WTC11 (cell line): ENCODE results near the gene PHF11. TPM values are rescaled to one million over a fixed set of nuclear protein-coding genes. Genes with fewer than 3 reads are reported as not detected.
A peak's percentile ranks its signal among the peaks of the same experiment; 100 is the strongest.
"Not testable (repeated sequence)": the region's sequence is repeated elsewhere in the genome, so short reads cannot be mapped to it uniquely, and the experiment has no call there.

Experiments
- ATAC-seq: fragments of 200-7000 bp; cut with Tn5 transposase; 2 replicates; pipeline ENCODE4 v1.10.0; 2021; ENCODE audit warnings: mild to moderate bottlenecking, moderate library complexity
- CTCF ChIA-PET: fragments of 300-600 bp; sonication (Branson Sonifier 250); formaldehyde crosslinking; loops from one replicate; lab custom pipeline; 2021; ENCODE audit warnings: antibody characterized with exemption; lab: Charles Lee
- POLR2A ChIA-PET: fragments of 350-600 bp; sonication (Branson Sonifier 250); formaldehyde crosslinking; loops from one replicate; lab custom pipeline; 2021; ENCODE audit warnings: antibody characterized with exemption; lab: Charles Lee
- DNase-seq: peaks from one replicate; pipeline ENCODE4 v3.0.0; 2021; ENCODE audit warnings: low spot score
- H3K27ac Mint-ChIP-seq: 2 replicates; pipeline ENCODE4 v1.8.0; 2021; ENCODE audit warnings: mixed read lengths
- H3K27me3 Mint-ChIP-seq: 2 replicates; pipeline ENCODE4 v1.8.0; 2021; ENCODE audit warnings: low read depth, mild to moderate bottlenecking, moderate library complexity, mixed read lengths
- H3K36me3 Mint-ChIP-seq: 2 replicates; pipeline ENCODE4 v1.8.0; 2021; ENCODE audit warnings: mixed read lengths
- H3K4me1 Mint-ChIP-seq: 2 replicates; pipeline ENCODE4 v1.8.0; 2022; ENCODE audit warnings: mixed read lengths
- H3K4me3 Mint-ChIP-seq: 2 replicates; pipeline ENCODE4 v1.8.0; 2021; ENCODE audit warnings: mild to moderate bottlenecking, moderate library complexity, mixed read lengths
- H3K9me3 Mint-ChIP-seq: 2 replicates; pipeline ENCODE4 v1.8.0; 2021; ENCODE audit warnings: mixed read lengths
- ATF1 ChIP-seq: sonication (generic); formaldehyde crosslinking; IDR thresholded peaks from 2 replicates; pipeline ENCODE4 v1.8.1; 2023; ENCODE audit warnings: mild to moderate bottlenecking, moderate library complexity, missing genetic modification reagents
- ATF2 ChIP-seq: sonication (generic); formaldehyde crosslinking; IDR thresholded peaks from 2 replicates; pipeline ENCODE4 v1.8.1; 2022; ENCODE audit warnings: low read depth, missing genetic modification reagents, borderline replicate concordance
- E2F4 ChIP-seq: sonication (generic); formaldehyde crosslinking; IDR thresholded peaks from 2 replicates; pipeline ENCODE4 v1.8.1; 2022; ENCODE audit warnings: low read depth, mild to moderate bottlenecking, moderate library complexity, missing genetic modification reagents, borderline replicate concordance
- FOXK1 ChIP-seq: sonication (generic); formaldehyde crosslinking; IDR thresholded peaks from 2 replicates; pipeline ENCODE4 v1.8.0; 2022; ENCODE audit warnings: mild to moderate bottlenecking, moderate library complexity, missing genetic modification reagents
- GTF2I ChIP-seq: fragments of 250-450 bp; sonication (Bioruptor Pico); conservative IDR thresholded peaks from 2 replicates; pipeline ENCODE4 v1.4.0; 2021; ENCODE audit warnings: mild to moderate bottlenecking
- JUN ChIP-seq: sonication (generic); formaldehyde crosslinking; IDR thresholded peaks from 2 replicates; pipeline ENCODE4 v1.8.0; 2023; ENCODE audit warnings: mild to moderate bottlenecking, missing genetic modification reagents
- KAT7 ChIP-seq: sonication (generic); formaldehyde crosslinking; IDR thresholded peaks from 2 replicates; pipeline ENCODE4 v1.8.1; 2023; ENCODE audit warnings: missing genetic modification reagents, mild to moderate bottlenecking, borderline replicate concordance
- NR1H2 ChIP-seq: sonication (generic); formaldehyde crosslinking; IDR thresholded peaks from 2 replicates; pipeline ENCODE4 v1.9.0; 2021; ENCODE audit warnings: mild to moderate bottlenecking, moderate library complexity, missing genetic modification reagents
- OVOL2 ChIP-seq: fragments of 250-450 bp; sonication (Bioruptor Pico); IDR thresholded peaks from 2 replicates; pipeline ENCODE4 v1.9.0; 2021; ENCODE audit warnings: mild to moderate bottlenecking, borderline replicate concordance
- TEAD1 ChIP-seq: sonication (generic); formaldehyde crosslinking; IDR thresholded peaks from 2 replicates; pipeline ENCODE4 v1.8.0; 2022; ENCODE audit warnings: mild to moderate bottlenecking, missing genetic modification reagents
- USF2 ChIP-seq: sonication (generic); formaldehyde crosslinking; IDR thresholded peaks from 2 replicates; pipeline ENCODE4 v1.8.1; 2023; ENCODE audit warnings: mild to moderate bottlenecking, missing genetic modification reagents, moderate library complexity
- ZBTB21 ChIP-seq: sonication (generic); formaldehyde crosslinking; IDR thresholded peaks from 2 replicates; pipeline ENCODE4 v1.8.1; 2023; ENCODE audit warnings: mild to moderate bottlenecking, missing genetic modification reagents, borderline replicate concordance
- ZBTB43 ChIP-seq: sonication (generic); formaldehyde crosslinking; IDR thresholded peaks from 2 replicates; pipeline ENCODE4 v1.8.1; 2023; ENCODE audit warnings: mild to moderate bottlenecking, missing genetic modification reagents
- ZNF138 ChIP-seq: sonication (generic); formaldehyde crosslinking; conservative IDR thresholded peaks from 2 replicates; pipeline ENCODE4 v1.8.1; 2022; ENCODE audit warnings: mild to moderate bottlenecking, moderate library complexity, missing genetic modification reagents
- ZNF423 ChIP-seq: fragments of 250-450 bp; sonication (Bioruptor Pico); IDR thresholded peaks from 2 replicates; pipeline ENCODE4 v2.1.2; 2022; ENCODE audit warnings: mild to moderate bottlenecking, moderate library complexity
- ZNF512 ChIP-seq: sonication (generic); formaldehyde crosslinking; IDR thresholded peaks from 2 replicates; pipeline ENCODE4 v1.8.1; 2022; ENCODE audit warnings: missing genetic modification reagents, borderline replicate concordance
- total RNA-seq: library from RNA; stranded (reverse); gene quantifications from 3 replicates; pipeline ENCODE4 v1.2.3, GENCODE V29; 2021

Gene PHF11
- total RNA-seq, 1 experiment from 2014 or later = 9.3 TPM

GRCh38 chr13:49560270-49561061 is 64.7 kb downstream of the PHF11 start:
- peaks cover 4% of the 10 kb centered on the region for H3K9me3 Mint-ChIP-seq
- 0 out of 2 replicates have a peak overlapping the region, but pooled peaks have one; percentile 4 for H3K27ac Mint-ChIP-seq
- POLR2A ChIA-PET = no interaction called here
- no peaks in the 10 kb centered on the region for H3K27me3 Mint-ChIP-seq
- peak; percentile 27 for DNase-seq
- H3K4me1 Mint-ChIP-seq = no peaks in the 10 kb centered on the region
- H3K36me3 Mint-ChIP-seq = peaks cover 53% of the 10 kb centered on the region
- CTCF ChIA-PET = interaction anchor here (0.6 to 2.2 kb wide), 6 partner anchors 13 to 312 kb away, joined by 3 to 5 read pairs (median 4); partner anchors contain the start of gene CDADC1
- H3K4me3 Mint-ChIP-seq = no peak overlapping the region
- TF ChIP-seq E2F4 (CRISPR knock-in tag) = no peak
- no peak for TF ChIP-seq ZBTB21
- TF ChIP-seq, all 79 proteins: peak for 0
- 0 out of 2 replicates have a peak, but pooled peaks have one; percentile 20 for ATAC-seq

GRCh38 chr13:49561062-49561410 is 65.3 kb downstream of the PHF11 start:
- 0 out of 2 replicates have a peak overlapping the region, but pooled peaks have one; percentile 51 for H3K27ac Mint-ChIP-seq
- H3K36me3 Mint-ChIP-seq = peaks cover 58% of the 10 kb centered on the region
- H3K4me1 Mint-ChIP-seq = no peaks in the 10 kb centered on the region
- no peak overlapping the region for H3K4me3 Mint-ChIP-seq
- ATAC-seq (no peak), DNase-seq (no peak)
- CTCF ChIA-PET = interaction anchor here (0.9 to 2.2 kb wide), 3 partner anchors 43 to 313 kb away, joined by 3 to 5 read pairs (median 4); partner anchors contain the start of gene CDADC1
- H3K27me3 Mint-ChIP-seq = no peaks in the 10 kb centered on the region
- POLR2A ChIA-PET = no interaction called here
- TF ChIP-seq USF2 = no peak
- TF ChIP-seq, all 79 proteins: peak for 0
- H3K9me3 Mint-ChIP-seq = peaks cover 4% of the 10 kb centered on the region

- no peaks in the 10 kb centered on the region for H3K27me3 Mint-ChIP-seq
- ChIA-PET CTCF (no interaction called here), POLR2A (no interaction called here)
- DNase-seq (no peak), ATAC-seq (no peak)
- H3K27ac Mint-ChIP-seq = no peak overlapping the region
- no peaks in the 10 kb centered on the region for H3K4me1 Mint-ChIP-seq
- H3K4me3 Mint-ChIP-seq = no peak overlapping the region
- H3K36me3 Mint-ChIP-seq = peaks cover 63% of the 10 kb centered on the region
- TF ChIP-seq FOXK1 (no peak), GTF2I (CRISPR knock-in tag) (no peak), ATF1 (CRISPR knock-in tag) (no peak)
- H3K9me3 Mint-ChIP-seq = peaks cover 8% of the 10 kb centered on the region
These were observed 67.8 kb downstream of the PHF11 start for GRCh38 chr13:49563516-49563915.

- POLR2A ChIA-PET, H3K4me1 Mint-ChIP-seq, H3K9me3 Mint-ChIP-seq, CTCF ChIA-PET, H3K4me3 Mint-ChIP-seq, H3K27me3 Mint-ChIP-seq, DNase-seq, ATAC-seq, H3K27ac Mint-ChIP-seq: not testable (repeated sequence)
- peaks cover 47% of the 10 kb centered on the region for H3K36me3 Mint-ChIP-seq
These were observed 69.7 kb downstream of the PHF11 start for GRCh38 chr13:49565461-49565860.

GRCh38 chr13:49566461-49566860 is 70.7 kb downstream of the PHF11 start:
- H3K27ac Mint-ChIP-seq = no peak overlapping the region

More at GRCh38 chr13:49566461-49566860, 70.7 kb downstream of the PHF11 start:
- no peaks in the 10 kb centered on the region for H3K4me1 Mint-ChIP-seq
- TF ChIP-seq KAT7 (CRISPR knock-in tag) (no peak), ZNF138 (CRISPR knock-in tag) (no peak), ATF2 (CRISPR knock-in tag) (no peak), OVOL2 (no peak), ZBTB43 (no peak), ZNF423 (CRISPR knock-in tag) (no peak), ZNF512 (CRISPR knock-in tag) (no peak), NR1H2 (no peak), JUN (CRISPR knock-in tag) (no peak), TEAD1 (CRISPR knock-in tag) (no peak)
- TF ChIP-seq, all 79 proteins: peak for 0
- H3K27me3 Mint-ChIP-seq = no peaks in the 10 kb centered on the region
- H3K4me3 Mint-ChIP-seq = no peak overlapping the region
- H3K9me3 Mint-ChIP-seq = peaks cover 4% of the 10 kb centered on the region
- ATAC-seq = no peak
- POLR2A ChIA-PET = no interaction called here
- DNase-seq = no peak
- CTCF ChIA-PET = no interaction called here
- peaks cover 39% of the 10 kb centered on the region for H3K36me3 Mint-ChIP-seq
